Activated naive CD8-positive, alpha-beta T cell treated with anti-CD3 and anti-CD28 coated beads, Interleukin-2, amount 50 U/mL, for 24 hours (primary cell): ENCODE data around the gene FLG.
"Not testable (repeated sequence)": the region's sequence is repeated elsewhere in the genome, so short reads cannot be mapped to it uniquely, and the experiment has no call there.

Experiments
- ATAC-seq: fragments of 150-1000 bp; cut with Tn5 transposase; one replicate; pipeline ENCODE4 v1.10.0; 2021
- DNase-seq: peaks from one replicate; pipeline ENCODE4 v3.0.0; 2021
- H3K27ac Mint-ChIP-seq: one replicate; pipeline ENCODE4 v1.8.0; 2021; ENCODE audit warnings: mild to moderate bottlenecking, mixed read lengths
- H3K27me3 Mint-ChIP-seq: one replicate; pipeline ENCODE4 v1.8.0; 2021; ENCODE audit warnings: mixed read lengths
- H3K36me3 Mint-ChIP-seq: one replicate; pipeline ENCODE4 v1.8.0; 2021; ENCODE audit warnings: low read depth, mixed read lengths
- H3K4me1 Mint-ChIP-seq: one replicate; pipeline ENCODE4 v1.8.0; 2021; ENCODE audit warnings: mixed read lengths
- H3K4me3 Mint-ChIP-seq: one replicate; pipeline ENCODE4 v1.8.0; 2021; ENCODE audit warnings: mild to moderate bottlenecking, moderate library complexity, mixed read lengths
- H3K9me3 Mint-ChIP-seq: one replicate; pipeline ENCODE4 v1.8.0; 2021; ENCODE audit warnings: mixed read lengths

Gene FLG

DNA sequence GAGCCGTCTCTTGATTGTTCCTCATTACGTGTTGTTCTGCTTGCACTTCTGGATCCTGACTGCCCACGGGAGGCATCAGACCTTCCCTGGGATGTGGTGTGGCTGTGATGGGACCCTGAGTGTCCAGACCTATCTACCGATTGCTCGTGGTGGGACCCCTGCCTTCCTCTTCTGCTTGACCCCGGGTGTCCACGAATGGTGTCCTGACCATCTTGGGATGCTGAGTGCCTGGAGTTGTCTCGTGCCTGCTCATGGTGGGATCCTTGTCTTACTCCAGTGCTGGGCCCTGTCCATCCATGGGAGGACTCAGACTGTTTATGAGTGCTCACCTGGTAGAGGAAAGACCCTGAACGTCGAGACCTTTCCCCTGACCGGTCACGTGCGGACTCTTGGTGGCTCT, 12.9 kb downstream of the FLG start:
- DNase-seq, H3K4me1 Mint-ChIP-seq, ATAC-seq, H3K36me3 Mint-ChIP-seq, H3K4me3 Mint-ChIP-seq, H3K9me3 Mint-ChIP-seq, H3K27ac Mint-ChIP-seq, H3K27me3 Mint-ChIP-seq: not testable (repeated sequence)

DNA sequence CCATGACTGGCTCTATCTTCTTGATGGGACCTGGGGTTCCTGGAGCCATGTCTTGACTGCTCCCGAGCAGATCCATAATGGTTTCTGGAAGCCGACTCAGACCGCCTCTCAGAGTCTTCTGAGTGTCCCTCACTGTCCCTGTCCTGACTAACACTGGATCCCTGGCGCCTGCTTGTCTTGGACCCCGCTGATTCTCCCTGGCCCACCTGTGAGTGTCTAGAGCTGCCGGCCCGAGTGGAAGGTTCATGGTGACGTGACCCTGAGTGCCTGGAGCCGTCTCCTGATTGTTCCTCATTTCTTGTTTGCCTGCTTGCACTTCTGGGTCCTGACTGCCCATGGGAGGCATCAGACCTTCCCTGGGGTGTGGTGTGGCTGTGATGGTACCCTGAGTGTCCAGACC, 15.1 kb downstream of the FLG start:
- H3K36me3 Mint-ChIP-seq, result peaks cover 1% of the 10 kb centered on the region
- DNase-seq (no peak), ATAC-seq (no peak)
- no peaks in the 10 kb centered on the region for H3K4me1 Mint-ChIP-seq
- peaks cover 5% of the 10 kb centered on the region for H3K9me3 Mint-ChIP-seq
- no peak overlapping the region for H3K4me3 Mint-ChIP-seq
- H3K27ac Mint-ChIP-seq, result no peak overlapping the region
- H3K27me3 Mint-ChIP-seq, result no peaks in the 10 kb centered on the region

DNA sequence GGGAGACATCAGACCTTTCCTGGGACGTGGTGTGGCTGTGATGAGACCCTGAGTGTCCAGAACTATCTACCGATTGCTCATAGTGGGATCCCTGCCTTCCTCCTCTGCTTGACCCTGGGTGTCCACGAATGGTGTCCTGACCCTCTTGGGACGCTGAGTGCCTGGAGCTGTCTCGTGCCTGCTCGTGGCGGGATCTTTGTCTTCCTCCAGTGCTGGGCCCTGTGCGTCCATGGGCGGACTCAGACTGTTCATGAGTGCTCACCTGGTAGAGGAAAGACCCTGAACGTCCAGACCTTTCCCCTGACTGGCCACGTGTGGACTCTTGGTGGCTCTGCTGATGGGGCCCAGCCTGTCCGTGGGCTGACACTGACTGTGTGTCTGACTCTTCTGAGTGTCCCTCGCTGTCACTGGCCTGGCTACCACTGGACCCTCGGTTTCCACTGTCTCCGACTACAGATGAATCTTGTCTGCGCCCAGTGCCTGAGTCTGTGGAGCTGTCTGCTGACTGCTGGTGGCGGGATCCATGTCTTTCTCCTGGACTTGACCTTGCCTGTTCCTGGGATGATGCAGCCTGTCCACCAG, 15.6 kb downstream of the FLG start:
- H3K4me3 Mint-ChIP-seq, ATAC-seq, DNase-seq, H3K27ac Mint-ChIP-seq, H3K27me3 Mint-ChIP-seq, H3K4me1 Mint-ChIP-seq, H3K9me3 Mint-ChIP-seq, H3K36me3 Mint-ChIP-seq: not testable (repeated sequence)

DNA sequence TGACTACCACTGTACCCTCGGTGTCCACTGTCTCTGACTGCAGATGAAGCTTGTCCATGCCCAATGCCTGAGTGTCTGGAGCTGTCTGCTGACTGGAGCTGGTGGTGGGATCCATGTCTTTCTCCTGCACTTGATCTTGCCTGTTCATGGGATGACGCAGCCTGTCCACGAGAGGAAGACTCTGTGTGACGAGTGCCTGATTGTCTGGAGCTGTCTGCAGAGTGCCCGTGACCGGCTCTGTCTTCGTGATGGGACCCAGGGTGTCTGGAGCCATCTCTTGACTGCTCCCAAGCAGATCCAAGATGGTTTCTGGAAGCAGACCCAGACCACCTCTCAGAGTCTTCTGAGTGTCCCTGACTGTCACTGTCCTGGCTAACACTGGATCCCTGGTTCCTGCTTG, 16.3 kb downstream of the FLG start:
- not testable (repeated sequence) for ATAC-seq, H3K4me1 Mint-ChIP-seq, H3K4me3 Mint-ChIP-seq

DNA sequence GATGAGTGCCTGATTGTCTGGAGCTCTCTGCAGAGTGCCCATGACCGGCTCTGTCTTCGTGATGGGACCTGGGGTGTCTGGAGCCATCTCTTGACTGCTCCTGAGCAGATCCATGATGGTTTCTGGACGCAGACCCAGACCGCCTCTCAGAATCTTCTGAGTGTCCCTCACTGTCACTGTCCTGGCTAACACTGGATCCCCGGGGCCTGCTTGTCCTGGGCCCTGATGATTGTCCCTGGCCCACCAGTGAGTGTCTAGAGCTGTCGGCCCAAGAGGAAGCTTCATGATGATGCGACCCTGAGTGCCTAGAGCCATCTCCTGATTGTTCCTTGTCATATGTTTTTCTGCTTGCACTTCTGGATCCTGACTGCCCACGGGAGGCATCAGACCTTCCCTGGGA, 17.1 kb downstream of the FLG start:
- H3K36me3 Mint-ChIP-seq, H3K4me3 Mint-ChIP-seq, H3K27ac Mint-ChIP-seq, H3K9me3 Mint-ChIP-seq, ATAC-seq, H3K27me3 Mint-ChIP-seq, H3K4me1 Mint-ChIP-seq, DNase-seq: not testable (repeated sequence)

More for the DNA sequence above, 16.3 kb downstream of the FLG start:
- not testable (repeated sequence) for H3K36me3 Mint-ChIP-seq, H3K9me3 Mint-ChIP-seq, H3K27ac Mint-ChIP-seq, H3K27me3 Mint-ChIP-seq, DNase-seq

DNA sequence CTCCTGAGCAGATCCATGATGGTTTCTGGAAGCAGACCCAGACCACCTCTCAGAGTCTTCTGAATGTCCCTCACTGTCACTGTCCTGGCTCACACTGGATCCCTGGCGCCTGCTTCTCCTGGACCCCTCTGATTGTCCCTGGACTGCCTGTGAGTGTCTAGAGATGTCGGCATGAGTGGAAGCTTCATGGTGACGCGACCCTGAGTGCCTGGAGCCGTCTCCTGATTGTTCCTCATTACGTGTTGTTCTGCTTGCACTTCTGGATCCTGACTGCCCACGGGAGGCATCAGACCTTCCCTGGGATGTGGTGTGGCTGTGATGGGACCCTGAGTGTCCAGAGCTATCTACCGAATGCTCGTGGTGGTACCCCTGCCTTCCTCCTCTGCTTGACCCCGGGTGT, 18.9 kb downstream of the FLG start:
- H3K27ac Mint-ChIP-seq, H3K4me1 Mint-ChIP-seq, H3K27me3 Mint-ChIP-seq, ATAC-seq, H3K4me3 Mint-ChIP-seq, DNase-seq, H3K9me3 Mint-ChIP-seq, H3K36me3 Mint-ChIP-seq: not testable (repeated sequence)

DNA sequence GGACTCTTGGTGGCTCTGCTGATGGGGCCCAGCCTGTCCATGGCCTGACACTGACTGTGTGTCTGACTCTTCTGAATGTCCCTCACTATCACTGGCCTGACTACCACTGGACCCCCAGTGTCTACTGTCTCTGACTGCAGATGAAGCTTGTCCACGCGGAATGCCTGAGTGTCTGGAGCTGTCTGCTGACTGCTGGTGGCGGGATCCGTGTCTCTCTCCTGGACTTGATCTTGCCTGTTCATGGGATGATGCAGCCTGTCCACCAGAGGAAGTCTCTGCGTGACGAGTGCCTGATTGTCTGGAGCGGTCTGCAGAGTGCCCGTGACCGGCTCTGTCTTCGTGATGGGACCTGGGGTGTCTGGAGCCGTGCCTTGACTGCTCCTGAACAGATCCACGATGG, 20.3 kb downstream of the FLG start:
- H3K9me3 Mint-ChIP-seq, H3K4me1 Mint-ChIP-seq, H3K36me3 Mint-ChIP-seq, H3K4me3 Mint-ChIP-seq, H3K27ac Mint-ChIP-seq, H3K27me3 Mint-ChIP-seq, DNase-seq, ATAC-seq: not testable (repeated sequence)

DNA sequence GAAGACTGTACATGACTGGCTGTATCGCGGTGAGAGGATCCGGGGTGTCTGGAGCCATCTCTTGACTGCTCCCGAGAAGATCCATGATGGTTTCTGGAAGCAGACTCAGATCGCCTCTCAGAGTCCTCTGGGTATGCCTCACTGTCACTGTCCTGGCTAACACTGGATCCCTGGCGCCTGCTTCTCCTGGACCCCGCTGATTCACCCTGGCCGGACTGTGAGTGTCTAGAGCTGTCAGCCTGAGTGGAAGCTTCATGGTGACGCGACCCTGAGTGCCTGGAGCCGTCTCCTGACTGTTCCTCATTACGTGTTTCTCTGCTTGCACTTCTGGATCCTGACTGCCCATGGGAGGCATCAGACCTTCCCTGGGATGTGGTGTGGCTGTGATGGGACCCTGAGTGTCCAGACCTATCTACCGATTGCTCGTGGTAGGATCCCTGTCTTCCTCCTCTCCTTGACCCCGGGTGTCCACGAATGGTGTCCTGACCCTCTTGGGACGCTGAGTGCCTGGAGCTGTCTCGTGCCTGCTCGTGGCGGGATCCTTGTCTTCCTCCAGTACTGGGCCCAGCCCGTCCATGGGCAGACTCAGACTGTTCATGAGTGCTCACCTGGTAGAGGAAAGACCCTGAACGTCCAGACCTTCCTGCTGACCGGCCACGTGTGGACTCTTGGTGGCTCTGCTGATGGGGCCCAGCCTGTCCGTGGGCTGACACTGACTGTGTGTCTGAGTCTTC, 21.7 kb downstream of the FLG start:
- not testable (repeated sequence) for DNase-seq, H3K4me1 Mint-ChIP-seq, H3K36me3 Mint-ChIP-seq, ATAC-seq, H3K27me3 Mint-ChIP-seq, H3K4me3 Mint-ChIP-seq, H3K9me3 Mint-ChIP-seq, H3K27ac Mint-ChIP-seq

DNA sequence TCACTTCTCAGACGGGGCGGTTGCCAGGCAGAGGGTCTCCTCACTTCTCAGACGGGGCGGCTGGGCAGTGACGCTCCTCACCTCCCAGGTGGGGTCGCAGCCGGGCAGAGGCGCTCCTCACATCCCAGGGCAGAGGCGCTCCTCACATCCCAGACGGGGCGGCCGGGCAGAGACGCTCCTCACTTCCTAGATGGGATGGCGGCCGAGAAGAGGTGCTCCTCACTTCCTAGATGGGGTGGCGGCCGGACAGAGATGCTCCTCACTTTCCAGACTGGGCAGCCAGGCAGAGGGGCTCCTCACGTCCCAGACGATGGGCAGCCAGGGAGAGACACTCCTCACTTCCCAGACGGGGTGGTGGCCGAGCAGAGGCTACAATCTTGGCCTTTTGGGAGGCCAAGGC, 68.6 kb downstream of the FLG start:
- ATAC-seq, result not testable (repeated sequence)

More for the DNA sequence above, 68.6 kb downstream of the FLG start:
- H3K27ac Mint-ChIP-seq, H3K4me1 Mint-ChIP-seq, H3K27me3 Mint-ChIP-seq, DNase-seq, H3K4me3 Mint-ChIP-seq, H3K36me3 Mint-ChIP-seq: not testable (repeated sequence)
- H3K9me3 Mint-ChIP-seq, result peaks cover 11% of the 10 kb centered on the region
